ENCODE data around the gene PANK1.
"Not testable (repeated sequence)": the region's sequence is repeated elsewhere in the genome, so short reads cannot be mapped to it uniquely, and the experiment has no call there.

PANK1 gene

GRCh38 chr10:89566095-89566950 is 78.7 kb downstream of the PANK1 start:
- no peak for DNase-seq

GRCh38 chr10:89565180-89565579 is 79.9 kb downstream of the PANK1 start:
- no peak for DNase-seq

GRCh38 chr10:89563861-89564478 is 81.1 kb downstream of the PANK1 start:
- DNase-seq, result peak; percentile 19

GRCh38 chr10:89563311-89563710 is 81.7 kb downstream of the PANK1 start:
- DNase-seq, result no peak

- peak; percentile 1 for DNase-seq
These were observed 88.4 kb downstream of the PANK1 start for GRCh38 chr10:89556600-89556999.

GRCh38 chr10:89555688-89556445 is 89.2 kb downstream of the PANK1 start:
- no peak for DNase-seq

- DNase-seq, result no peak
These were observed 90.6 kb downstream of the PANK1 start for GRCh38 chr10:89554433-89554832.

- no peak for DNase-seq
These were observed 91.8 kb downstream of the PANK1 start for GRCh38 chr10:89553064-89553734.

GRCh38 chr10:89552213-89552612 is 92.8 kb downstream of the PANK1 start:
- DNase-seq, result no peak

GRCh38 chr10:89550509-89550908 is 94.5 kb downstream of the PANK1 start:
- DNase-seq, result no peak

GRCh38 chr10:89549510-89549909 is 95.5 kb downstream of the PANK1 start:
- no peak for DNase-seq

GRCh38 chr10:89548673-89549072 is 96.4 kb downstream of the PANK1 start:
- DNase-seq, result no peak

GRCh38 chr10:89547853-89548513 is 97.1 kb downstream of the PANK1 start:
- DNase-seq, result no peak

GRCh38 chr10:89546651-89547050 is 98.4 kb downstream of the PANK1 start:
- DNase-seq, result not testable (repeated sequence)

- DNase-seq, result no peak
These were observed 101.2 kb downstream of the PANK1 start for GRCh38 chr10:89543841-89544240.

- no peak for DNase-seq
These were observed 104.6 kb downstream of the PANK1 start for GRCh38 chr10:89540420-89540949.

GRCh38 chr10:89537364-89537763 is 107.7 kb downstream of the PANK1 start:
- no peak for DNase-seq

GRCh38 chr10:89536013-89536354 is 109.1 kb downstream of the PANK1 start:
- DNase-seq, result no peak

- no peak for DNase-seq
These were observed 109.7 kb downstream of the PANK1 start, which contains the start of gene SLC16A12 for GRCh38 chr10:89535171-89536012. Gene SLC16A12, minus strand, starts transcription at chr10:89535594. Its CDS starts 73,016 bp downstream, at chr10:89462578.

- no peak for DNase-seq
These were observed 110.2 kb downstream of the PANK1 start for GRCh38 chr10:89534826-89535166.
